HG03139 (cell line): ENCODE measurements around the gene MAMDC4.
"Not testable (repeated sequence)": the region's sequence is repeated elsewhere in the genome, so short reads cannot be mapped to it uniquely, and the experiment has no call there.

Experiments used
- ATAC-seq: cut with Tn5 transposase; IDR thresholded peaks from one replicate; pipeline ENCODE4 v1.9.1; 2021; ENCODE audit not compliant: unreplicated experiment

MAMDC4 gene

DNA sequence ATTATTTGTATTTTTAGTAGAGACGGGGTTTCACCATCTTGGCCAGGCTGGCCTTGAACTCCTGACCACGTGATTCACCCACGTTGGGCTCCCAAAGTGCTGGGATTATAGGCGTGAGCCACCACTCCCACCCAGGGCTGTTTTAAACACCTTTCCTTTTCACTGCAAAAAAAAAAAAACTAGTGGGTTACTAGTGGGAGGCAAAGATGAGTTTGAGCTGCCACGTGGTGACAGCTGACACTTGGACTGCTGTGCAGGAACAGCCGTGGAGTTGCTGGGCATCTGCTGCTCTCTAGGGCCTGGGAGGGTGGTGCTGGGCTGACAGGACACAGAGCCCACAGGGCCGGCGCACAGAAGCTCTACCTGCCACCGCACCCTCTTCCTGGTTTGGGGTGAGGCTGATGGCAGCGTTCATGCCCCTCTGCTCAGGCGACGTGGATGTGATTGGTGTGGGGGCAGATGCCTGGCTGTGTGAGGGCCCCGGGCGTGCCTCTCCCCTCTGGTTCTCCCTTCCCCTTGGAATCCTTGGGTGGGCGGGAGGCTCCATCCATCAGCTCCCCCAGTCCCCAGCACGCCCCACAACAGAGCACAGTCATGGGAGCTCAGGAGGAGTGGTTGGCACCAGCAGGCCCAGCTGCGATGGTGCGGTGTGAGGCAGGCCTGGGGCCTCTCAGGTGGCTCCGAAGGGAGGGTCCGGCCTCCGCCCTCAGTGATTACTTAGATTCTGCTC, 27.5 kb upstream of the MAMDC4 start:
- ATAC-seq, result no peak

DNA sequence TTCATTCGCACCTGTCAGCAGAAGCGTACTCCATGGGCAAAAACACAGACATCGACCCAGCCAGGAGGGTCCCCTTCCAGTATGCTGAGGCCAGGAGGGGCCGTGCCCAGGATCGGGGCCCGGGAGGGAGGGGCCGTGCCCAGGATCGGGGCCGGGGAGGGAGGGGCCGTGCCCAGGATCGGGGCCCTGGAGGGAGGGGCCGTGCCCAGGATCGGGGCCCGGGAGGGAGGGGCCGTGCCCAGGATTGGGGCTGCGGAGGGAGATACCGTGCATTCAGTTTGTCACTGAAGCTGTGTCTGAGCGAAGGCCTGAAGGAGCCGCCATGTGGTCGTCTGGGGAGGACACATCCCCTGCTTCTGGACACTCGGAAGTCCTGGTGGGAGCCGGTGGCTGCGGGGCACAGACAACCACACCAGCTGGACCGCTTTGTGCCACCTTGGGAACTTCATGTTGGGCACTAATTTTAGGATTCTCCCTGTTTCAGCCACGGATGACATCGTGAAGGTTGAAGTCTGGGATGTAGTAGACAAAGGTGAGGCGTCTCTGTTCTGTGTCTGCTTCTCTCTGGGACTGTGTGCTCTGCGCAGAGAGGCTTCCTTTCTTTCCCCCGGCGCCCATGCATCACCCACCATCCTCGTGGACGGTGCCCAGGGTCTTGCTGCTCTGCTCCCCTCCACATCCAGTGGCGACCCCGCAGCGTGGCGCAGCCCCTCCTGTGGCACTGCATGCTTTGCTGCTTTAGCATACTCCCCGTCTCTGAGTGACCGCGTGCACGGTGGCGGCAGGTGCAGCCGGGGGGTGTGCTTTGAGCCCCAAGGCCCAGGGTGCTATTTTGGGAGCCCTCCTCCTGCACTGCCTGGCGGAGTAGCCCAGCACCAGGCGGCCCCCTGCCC, 26.6 kb upstream of the MAMDC4 start:
- ATAC-seq, result no peak

DNA sequence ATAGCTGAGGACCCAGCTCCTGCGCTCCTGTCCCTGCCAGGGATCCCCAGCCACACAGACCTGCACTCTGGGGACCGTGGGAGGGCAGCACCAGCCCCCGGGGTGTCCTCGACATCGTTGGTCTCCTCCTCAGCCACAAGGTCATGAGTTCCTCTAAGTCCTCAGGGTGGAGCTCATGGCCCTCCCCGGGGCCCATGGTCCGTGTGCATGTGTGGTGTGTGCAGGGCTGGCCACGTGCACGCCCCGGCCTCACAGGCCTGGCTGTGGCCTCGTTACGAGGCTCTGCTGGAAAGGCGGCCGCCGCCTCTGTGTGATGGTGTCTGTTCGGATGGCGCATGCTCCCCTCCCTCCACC, 26.0 kb upstream of the MAMDC4 start:
- no peak for ATAC-seq

DNA sequence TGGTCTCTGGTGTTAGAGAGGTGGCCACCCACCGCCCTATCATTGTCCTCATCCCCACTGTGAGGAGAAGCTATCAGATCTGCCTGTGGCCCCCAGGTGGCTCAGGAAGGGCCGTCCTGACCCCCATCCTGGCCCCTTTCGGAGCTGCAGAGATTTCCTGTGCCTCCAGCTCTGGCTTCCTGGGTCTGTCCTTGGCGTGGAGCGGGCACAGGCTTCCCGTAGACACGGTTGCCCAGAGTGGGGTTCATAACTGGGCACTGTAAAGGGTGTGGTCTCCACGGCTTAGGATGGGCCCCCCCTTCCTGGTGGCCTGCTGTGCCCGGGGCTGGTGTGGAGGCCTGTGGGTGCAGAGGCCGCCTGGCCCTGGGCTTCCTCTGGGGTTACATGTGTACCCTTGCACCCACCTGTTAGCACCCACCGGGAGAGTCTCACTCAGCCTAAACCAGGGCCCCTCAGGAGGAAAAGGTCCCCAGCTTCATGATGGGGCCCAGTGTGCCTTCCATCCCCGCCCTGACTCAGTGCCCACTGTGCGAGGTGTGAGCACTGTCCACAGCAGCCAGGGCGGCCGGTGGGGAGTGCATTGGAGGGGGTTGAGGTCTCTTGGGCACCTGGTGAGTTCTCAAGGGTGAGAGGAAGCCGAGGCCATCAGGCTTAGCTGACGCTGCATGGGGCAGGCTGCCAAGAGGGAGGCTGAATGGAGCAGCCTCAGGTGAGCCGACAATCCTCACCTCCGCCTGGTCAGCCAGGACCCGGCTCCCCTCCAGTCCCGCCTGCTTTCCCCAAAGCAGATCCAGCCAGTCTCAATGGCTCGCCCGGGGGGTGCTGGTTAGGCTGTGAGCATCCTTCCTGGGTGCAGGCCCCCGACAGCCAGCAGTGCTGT, 25.2 kb upstream of the MAMDC4 start:
- ATAC-seq, result no peak

DNA sequence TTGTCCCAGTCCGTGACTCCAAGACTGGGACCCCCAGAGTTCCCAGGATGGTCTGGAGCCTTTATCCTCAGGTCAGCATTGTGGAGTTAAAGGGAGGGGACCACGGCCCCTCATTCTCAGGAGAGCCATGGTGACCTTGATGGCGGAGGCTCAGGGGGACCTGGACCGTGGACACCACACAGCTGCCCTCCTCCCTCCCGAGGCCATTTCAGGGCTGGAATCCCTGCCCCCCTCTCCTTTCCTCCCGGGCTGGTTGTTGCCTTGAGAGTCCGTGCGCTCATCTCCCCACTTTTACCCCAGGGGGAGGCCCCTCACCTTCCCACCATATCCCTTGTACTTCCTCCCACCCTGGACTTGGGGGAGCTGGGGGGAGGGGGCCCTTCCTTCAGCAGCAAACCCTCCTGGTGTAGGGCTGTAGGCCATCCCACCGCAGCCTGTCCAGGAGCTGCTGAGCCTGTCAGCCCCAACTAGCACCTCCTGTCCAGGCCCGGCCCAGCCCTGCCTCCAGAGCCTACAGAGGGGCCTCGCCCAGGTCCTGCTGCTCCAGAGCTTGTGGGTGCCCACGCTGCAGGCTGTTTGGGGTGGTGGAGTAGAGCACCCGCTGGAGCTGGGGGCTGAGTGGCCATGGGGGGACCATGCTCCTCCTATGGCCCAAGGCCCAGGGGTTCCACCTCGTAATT, 24.2 kb upstream of the MAMDC4 start:
- no peak for ATAC-seq

DNA sequence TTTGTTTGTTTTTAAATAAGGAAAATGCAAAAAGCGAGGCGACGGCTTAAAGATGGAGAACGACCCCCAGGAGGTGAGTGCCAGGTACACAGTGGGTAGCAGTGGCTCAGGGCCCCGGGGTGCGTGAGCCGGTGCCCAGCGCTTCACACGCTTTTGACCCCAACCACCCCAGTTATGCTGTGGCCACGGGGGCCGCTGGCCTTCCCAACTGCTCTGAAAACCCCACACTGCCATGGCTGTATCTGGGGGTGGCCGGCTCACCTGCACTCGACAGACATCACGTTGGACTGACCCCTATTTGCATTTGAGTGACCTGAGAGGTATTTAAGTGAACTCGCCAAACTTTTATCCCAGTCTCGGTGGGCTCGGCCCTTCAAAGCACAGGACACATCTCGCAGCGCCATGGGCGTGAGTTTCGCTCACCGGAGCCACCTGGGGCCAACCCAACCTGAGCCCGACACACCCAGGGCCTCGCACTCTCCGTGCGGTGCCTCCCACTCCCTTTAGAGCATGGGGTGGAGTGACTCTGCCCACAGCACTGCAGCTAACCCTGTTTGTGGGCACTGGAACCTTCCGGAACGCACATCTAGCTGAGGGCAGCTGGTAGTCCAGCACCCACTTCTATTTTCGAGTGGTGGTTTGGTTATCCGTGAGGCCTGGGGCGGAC, 23.5 kb upstream of the MAMDC4 start:
- ATAC-seq, result no peak

DNA sequence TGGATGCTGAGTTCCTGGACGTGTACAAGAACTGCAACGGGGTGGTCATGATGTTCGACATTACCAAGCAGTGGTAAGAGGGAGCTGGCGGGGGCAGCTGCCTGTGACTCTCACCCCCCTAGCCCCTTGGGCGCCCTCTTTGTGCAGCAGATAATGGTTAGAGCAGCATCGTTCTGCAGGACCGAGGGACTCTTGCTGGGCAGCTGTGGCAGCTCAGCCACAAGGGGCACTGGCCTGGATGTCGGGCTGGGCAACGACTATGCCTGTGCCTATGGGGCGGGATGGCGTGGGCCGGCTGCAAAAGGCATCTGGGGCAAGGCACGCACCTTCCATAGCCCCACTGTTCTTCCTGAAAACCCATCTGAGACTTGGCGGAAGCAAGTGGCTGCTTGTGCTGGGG, 22.7 kb upstream of the MAMDC4 start:
- ATAC-seq, result no peak

DNA sequence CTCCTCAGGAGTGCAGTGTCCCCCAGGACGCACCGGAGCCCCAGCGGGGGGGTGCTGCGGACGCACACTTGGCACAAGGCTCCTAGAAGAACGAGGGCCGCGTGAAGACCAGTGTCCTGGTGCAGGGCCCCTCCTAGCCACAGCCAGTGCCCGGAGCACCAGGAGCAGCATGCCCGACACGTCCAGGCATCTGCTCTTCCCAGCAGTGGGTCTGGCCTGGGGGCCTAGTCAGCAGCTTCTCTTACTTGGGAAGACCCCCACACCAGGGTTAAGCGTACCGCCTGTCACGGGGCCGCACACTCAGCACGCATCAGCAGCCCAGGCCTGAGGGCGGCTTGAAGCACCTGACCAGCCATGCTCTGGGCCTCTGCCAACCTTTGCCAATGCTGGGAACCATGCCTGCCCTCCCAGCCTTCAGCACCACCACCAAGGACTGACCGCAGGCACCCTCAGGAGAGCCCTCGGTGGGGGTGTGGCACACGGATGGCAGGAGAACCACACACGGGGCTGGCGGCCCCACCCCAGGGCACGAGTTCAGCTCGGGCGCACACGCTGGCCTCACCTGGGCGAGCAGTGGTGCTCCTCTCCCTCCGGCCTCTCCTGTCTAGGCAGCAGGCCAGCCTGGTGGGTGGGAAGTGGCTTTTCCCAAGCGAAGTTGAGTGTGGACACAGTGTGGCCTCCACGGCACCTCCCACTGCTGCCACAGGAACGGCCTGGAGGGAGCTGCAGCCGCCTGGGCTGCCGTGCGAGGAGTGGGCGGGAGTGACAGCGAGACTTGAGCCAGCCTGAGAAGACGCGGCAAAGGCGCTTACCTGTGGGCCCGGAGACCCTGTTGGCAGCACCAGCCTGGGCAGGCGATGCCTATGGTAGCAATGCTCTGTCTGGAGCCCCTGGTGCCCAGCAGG, 21.9 kb upstream of the MAMDC4 start:
- no peak for ATAC-seq

DNA sequence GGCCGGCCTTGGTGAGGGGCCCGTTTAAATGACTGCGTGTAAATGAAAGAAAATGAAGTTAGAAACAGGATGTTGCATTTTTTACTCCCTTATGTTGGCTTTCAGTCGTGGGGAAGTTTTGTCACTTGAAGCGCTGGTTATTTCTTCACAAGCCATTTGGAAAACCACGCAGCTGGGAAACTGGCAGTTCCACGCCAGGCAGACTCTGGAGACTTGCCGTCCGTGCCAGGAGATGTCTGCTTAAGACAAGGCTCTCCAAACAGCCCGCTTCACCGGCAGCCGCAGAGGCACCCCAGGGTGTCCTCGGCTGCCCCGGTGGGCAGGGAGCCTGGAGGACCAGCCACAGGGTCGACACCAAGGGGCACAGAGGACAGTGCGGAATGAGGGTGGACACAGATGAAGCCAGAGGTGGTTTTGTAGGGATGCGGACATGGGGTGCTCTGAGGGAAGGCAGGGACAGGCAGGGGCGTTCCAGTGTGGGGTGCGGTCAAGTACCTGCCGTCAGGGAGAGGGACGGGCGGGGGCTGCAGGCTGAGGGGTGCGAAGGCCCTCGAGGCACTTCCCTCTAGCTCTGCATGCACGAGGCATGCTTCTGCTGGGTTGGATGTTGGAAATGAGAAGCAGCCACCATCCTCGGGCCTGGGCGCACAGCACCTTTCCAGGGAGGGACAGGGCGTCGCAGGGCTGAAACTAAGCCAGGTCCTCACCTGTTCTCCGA, 21.0 kb upstream of the MAMDC4 start:
- ATAC-seq, result no peak

DNA sequence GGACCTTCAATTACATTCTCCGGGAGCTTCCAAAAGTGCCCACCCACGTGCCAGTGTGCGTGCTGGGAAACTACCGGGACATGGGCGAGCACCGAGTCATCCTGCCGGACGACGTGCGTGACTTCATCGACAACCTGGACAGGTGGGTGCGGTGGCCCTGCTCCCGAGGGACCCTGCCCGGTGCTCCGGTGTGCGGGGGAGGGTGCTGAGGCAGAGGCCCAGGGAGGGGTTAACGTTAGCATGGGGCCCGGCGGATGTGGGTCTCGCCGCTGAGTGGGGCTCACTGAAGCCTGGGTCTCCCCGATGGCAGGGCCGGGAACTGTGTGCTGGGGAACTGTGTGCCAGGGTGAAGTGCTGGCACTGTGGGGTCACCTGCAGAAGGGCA, 20.4 kb upstream of the MAMDC4 start:
- ATAC-seq, result no peak

DNA sequence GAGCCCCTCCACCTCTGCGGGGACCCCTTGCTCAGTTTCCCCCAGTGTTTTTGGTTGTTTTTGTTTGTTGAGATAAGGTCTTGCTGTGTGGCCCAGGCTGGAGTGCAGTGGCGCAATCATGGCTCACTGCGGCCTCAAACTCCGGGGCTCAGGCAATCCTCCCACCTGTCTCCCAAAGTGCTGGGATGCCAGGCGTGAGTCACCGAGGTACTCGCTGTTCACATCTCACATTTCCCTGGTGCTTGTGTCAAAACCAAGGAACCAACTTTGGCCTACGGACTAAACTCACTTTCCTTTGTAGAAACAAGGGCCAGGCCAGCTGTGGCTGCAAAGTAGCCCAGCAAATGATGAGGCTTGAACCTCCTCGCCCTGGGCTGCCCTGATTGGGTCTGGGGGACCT, 19.6 kb upstream of the MAMDC4 start:
- ATAC-seq, result no peak

DNA sequence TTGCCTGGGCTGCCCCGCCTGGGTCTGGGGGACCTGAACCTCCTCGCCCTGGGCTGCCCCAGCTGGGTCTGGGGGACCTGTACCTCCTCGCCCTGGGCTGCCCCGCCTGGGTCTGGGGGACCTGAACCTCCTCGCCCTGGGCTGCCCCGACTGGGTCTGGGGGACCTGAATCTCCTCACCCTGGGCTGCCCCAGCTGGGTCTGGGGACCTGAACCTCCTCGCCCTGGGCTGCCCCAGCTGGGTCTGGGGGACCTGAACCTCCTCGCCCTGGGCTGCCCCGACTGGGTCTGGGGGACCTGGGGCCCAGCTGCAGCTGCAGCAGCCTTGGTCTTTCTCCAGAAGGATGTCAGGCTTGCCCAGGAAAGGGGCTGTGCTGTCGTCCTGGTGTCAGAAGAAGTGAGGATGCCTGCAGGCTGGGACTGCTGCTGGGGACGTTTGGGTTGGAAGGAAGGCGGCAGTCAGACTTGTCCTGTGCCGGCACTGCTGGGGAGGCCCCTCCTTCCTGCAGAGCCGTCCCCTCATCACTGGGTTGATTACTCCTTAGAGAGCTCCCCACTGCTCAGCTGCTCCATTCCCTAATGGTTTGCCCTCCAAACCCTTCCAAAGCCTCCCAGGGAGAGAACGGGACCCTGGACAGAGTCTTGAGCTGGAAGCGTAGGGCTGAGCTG, 18.6 kb upstream of the MAMDC4 start:
- not testable (repeated sequence) for ATAC-seq

DNA sequence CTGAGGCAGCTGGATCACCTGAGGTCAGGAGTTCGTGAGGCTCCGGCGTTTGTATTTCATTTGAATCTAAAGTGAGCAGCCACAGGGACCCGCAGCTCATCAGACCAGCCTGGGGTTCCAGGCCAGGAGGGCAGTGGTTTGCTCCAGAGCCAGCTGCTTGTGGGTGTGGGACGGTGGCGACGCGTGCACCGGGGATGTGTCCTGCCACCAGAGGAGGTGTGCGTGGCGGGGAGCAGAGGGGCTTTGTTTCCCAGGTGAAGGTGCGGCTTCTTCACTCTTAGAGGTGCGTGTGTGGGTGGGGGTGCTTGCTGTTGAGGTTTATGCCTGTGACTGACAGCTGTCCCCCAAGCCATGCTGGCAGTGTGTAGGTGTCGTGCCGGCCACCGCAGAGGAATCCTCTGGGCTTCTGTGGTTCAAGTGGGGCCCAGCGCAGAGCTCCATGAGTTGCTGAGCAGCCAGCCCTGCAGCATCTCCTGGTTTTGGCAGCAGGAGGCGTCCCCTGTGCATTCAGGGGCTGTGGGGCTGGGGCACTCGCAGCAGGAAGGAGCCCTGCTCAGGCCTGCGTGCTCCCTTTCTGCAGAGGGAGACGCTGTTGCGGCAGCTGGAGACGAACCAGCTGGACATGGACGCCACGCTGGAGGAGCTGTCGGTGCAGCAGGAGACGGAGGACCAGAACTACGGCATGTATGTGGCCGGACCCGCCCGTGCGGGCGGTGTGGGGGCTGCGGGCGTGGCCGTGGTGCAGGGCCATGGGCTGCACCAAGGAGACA, 16.8 kb upstream of the MAMDC4 start:
- no peak for ATAC-seq

DNA sequence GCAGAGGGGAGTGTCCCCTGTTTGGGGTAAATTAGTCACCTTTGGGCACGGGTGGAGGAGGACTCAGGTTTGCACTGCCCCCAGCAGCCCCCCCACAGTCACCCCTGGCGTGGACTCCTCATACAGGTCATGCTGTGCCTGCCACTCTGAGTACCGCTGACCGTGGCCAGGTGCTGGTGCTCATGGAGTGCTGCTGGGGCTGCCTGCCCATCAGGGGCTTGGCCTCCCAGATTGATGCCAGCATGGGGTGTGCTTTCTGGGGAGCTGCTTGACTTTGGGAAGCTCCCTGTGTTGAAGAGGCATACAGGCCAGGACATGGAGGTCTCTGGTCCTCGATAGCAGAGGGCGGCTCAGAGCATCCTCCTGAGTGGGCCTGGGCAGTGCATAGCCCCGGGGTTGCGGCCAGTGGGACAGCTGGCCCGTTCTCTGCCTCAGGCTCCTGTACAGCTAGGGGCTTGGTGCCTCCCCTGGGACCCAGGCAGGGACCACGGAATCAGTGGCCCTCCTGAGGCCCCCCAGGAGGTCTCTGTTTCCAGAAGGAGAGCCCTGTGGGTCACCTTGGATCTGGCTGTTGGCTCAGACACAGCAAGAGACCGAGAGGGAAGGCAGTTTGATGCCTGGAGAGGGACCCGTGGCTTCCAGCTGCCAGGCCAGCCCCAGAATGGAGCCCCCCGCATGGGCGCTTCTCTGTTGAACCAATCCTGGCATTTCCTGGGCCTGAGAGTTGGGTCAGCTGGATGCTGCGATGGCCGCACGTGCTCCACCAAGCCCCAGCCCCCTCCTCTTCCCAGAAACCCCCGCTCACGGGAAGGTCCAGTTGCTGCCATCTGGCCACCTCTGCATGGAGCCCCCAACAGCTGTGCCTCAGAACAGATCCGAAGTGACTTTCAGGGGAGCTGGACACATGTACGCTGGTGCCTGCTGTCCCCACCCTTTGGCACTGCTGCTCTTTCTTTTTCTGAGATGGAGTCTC, 15.9 kb upstream of the MAMDC4 start:
- ATAC-seq, result no peak

DNA sequence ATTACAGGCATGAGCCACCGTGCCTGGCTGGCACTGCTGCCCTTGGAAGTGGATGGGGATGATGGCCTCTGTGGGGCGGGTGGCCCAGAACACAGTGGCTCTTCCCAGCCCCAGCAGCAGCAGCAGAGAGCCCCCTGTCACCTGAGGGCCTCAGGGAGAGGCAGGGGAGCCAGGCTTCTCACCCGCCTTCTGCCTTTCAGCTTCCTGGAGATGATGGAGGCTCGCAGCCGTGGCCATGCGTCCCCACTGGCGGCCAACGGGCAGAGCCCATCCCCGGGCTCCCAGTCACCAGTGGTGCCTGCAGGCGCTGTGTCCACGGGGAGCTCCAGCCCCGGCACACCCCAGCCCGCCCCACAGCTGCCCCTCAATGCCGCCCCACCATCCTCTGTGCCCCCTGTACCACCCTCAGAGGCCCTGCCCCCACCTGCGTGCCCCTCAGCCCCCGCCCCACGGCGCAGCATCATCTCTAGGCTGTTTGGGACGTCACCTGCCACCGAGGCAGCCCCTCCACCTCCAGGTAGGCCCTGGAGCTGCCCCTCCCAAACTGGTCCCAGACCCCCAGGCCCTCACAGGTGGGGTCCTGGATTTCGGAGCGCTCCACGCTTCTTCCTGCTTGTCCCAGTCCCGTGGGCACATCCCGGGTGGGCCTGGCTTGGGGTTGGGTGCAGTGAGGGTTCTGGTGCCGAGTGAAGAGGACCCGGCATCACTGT, 14.8 kb upstream of the MAMDC4 start:
- no peak for ATAC-seq

DNA sequence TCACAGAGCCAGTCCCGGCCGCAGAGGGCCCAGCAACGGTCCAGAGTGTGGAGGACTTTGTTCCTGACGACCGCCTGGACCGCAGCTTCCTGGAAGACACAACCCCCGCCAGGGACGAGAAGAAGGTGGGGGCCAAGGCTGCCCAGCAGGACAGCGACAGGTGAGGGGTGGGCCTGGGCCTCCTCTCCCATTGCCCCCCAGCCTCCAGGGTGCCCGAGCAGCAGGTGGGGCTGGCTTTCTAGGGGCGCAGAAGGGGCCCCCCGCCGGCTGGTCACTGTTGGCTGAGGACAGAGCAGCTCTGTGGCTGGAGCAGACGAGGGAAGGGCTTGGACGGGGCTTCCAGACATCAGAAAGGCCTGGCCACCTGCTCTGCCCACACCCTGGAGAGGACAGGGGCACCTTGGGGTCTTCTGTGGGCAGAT, 14.3 kb upstream of the MAMDC4 start:
- ATAC-seq, result not testable (repeated sequence)
